Stimulated activated CD8-positive, alpha-beta memory T cell treated with anti-CD3 and anti-CD28 coated beads, Interleukin-7, amount 100 ng/mL, for 1 hour (primary cell): ENCODE data around the gene A3GALT2.

Experiments
- DNase-seq, 2 donors: peaks; one replicate each; pipeline ENCODE4 v3.0.0-alpha.2; 2020; ENCODE audit warnings: low read depth in 2 of 2

A3GALT2 gene

DNA sequence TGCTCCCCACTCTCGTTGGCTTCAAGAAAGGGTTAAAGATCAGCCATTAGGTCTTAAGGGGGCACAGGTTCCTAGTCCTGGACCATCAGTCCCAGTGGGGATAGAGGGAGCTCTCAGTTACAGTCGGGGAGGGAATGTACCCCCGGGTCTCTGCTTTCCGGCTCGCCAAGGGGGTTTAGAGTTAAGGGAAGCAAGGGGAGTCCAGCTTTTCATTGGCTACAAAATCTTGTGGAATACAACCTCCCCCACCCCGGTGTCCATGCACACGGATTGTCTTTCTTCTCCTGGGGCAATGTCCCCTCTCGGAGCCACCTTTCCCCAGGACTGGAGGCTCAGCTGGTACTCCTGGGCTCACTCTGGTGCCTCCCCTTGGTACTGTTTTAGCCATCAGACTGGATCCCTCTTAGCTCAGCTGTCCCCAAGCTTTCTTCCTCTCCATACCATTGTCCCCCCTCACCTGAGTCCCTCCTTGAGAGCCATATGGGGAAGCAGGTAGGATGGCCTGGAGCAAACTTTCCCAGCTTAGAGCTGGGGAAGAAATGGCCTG, at the start of gene A3GALT2:
TSS of gene A3GALT2 (minus strand) at position 480 of the 547 bp plus-strand sequence. CDS start at position 480, 0 bp downstream.
- no peak for DNase-seq

DNA sequence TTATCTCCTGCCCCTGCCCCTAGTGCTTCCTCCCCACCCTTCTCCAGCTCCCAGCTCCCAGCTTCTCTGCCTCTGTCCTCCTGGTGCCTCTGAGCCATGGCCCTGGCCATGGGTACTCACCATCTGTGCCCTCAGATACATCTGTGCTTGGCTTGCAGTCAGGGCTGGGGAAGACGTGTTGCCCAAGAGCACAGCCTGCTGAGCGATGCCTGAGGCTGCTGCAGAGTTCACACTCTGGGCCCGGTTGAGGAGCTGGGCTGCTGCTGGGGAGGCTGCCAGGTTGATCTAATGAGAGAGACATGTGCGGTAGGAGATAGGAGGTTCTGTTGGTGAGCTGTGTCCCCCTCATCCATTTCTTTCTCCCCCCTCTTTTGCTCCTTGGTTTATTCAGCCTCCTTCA, 49.4 kb upstream of the A3GALT2 start:
- DNase-seq, result no peak

- DNase-seq, result no peak
Observed at GRCh38 chr1:33369764-33370163, 48.9 kb upstream of the A3GALT2 start.

DNA sequence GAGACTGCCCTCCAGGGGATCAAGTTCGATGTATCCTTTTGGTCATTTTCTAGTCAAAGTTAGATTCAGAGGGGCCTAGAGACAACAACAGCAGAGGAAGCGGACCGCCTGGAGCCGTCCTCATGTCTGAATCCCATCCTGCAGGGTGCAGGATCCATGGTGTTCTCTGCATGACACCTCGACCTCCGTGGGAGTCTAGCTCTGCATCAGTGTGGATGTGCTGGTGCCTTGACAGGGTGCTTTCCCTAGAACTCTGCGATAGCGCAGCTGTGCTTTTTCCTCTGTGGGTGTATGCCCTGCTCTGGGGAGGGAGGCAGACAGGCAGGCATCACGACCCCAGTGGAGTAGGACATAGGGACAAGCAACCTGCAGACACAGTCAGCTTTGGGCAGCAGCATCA, 48.2 kb upstream of the A3GALT2 start:
- DNase-seq, result no peak

DNA sequence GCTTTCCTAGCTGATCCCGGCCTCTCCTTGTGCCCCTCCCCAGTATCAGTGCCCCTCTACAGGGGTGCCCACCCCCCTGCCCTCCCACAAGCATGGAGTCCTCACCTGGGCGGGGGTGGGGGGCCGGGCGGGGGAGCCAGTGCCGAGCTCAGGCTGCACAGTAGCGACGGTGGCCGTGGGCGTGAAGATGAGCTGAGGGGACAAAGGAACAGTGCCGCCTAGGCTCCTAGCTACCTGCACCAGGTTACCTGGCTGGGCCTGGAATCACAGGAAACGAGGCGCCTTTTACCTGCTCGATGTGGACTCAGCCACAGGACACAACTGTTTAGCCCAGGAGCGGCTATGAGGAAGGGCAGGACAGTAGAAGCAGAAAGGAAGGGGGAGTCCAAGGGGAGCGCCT, 47.5 kb upstream of the A3GALT2 start:
- no peak for DNase-seq

DNA sequence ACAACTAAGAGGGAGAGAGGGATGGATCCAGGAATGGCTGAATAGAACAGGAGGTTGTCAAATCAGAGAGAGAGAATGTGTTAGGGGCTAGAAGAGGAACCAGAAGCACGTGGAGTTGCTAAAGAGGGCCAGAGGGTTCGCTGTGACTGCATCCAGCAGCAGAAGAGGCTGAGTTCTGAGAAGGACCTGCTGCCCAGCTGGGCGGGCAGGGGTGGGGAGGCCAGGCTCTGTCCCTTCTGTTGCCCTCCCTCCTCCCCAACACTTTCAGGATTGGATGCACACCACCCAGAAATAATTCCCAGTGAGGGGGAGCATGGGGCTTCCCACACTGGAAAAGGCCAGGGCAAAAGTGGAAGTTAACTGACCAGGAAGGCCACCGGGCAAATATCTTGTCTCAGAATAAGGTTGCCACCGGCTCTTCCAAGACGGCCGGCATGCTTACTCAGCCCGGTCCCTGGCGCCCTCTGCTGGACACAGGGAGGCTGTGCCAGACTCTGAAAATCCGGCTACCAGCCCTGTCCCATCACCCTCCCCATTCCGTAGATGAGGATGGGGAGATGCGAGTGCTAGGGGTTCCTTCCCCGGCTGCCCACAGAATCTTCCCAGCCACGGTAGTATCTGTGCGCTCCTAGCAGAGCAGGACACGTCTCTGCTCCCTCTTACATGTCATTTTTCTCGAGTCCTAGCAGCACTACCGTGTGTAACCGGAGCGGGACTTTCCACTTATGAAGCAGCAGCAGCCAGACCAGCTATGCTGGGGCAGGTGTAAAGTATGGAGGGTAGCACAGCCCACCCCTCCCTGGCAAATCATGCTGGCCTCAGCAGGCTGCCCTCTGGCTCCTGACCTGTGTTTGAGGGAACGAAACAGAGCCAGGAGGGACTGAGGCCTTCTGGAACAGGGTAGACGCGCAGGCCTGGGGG, 46.8 kb upstream of the A3GALT2 start:
- peak; percentile 72 to 81 for DNase-seq

DNA sequence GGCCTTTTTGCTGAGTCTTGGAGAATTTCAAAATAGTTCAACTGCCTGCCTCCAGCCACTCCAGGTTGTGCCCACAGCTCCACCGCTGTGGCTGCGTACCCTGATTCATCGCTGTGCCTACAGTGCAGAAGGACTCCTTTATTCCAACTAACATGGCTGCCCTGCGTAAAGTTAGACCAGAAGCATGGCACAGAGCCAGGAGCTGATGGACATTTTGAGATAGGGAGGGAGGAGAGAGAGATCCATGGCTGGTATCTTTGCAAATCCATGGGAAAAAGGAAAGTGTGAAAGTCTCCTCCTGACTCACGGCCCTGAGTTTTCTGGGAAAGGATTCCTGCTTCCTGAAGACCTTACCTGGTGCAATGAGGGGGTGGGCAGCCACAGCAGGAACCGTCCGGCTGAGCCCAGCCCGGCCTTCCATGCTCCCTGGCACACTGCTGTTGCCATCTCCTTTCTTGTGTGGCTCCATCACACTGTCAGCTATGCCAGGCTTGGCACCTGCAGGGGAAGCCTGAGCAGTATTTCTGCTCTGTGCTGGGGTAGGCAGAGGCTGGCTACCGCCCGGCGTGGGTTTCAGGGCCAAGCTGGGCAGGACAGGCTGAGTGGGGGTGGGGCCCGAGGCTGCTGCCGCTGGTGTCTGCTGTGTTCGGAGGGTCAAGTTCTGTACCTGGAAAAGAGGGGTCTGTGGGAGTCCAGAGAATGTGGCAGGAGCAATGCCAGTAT, 46.0 kb upstream of the A3GALT2 start:
- no peak for DNase-seq

GRCh38 chr1:33365560-33365997, 44.7 kb upstream of the A3GALT2 start:
- no peak for DNase-seq

GRCh38 chr1:33364565-33364918, 43.6 kb upstream of the A3GALT2 start:
- DNase-seq, result no peak

DNA sequence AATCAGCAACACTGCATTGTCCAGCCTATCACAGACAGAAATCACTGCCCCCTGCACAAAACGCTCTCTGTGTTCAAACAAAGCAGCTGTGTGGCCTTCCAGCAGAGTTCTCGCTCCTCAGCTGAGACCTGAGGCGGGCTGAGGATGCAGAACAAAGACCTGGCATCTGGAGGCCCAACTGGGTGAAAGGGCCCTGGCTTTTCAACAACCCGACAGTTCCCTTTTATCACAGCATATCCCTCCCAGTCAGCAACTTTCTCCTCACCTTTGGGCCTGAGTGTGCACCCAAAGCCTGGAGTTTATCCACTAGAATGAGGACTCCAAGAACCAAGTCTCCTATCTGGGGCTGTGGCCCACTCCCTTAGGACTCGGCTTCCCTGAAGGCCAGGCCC, 42.6 kb upstream of the A3GALT2 start:
- DNase-seq, result no peak

DNA sequence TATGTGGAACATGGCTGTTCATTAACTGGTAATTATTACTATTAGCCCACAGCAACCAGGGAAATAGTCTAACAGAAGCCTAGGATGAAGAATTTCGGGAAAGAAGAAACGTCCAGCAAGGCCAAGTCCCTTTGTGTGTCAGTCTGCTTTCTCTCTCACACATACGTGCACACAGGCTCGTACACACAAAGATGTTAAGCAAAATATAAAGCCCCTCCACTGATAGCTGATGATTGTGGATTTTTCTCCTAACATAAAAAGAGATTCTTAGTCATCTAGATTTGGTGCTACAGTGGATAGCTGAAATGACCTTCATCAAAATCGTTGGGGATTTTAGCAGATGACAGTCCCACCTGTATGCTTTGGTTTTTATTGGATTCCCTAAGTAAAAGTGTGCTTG, 42.1 kb upstream of the A3GALT2 start:
- no peak for DNase-seq

- no peak for DNase-seq
Observed at GRCh38 chr1:33361532-33362235, 40.8 kb upstream of the A3GALT2 start.

DNA sequence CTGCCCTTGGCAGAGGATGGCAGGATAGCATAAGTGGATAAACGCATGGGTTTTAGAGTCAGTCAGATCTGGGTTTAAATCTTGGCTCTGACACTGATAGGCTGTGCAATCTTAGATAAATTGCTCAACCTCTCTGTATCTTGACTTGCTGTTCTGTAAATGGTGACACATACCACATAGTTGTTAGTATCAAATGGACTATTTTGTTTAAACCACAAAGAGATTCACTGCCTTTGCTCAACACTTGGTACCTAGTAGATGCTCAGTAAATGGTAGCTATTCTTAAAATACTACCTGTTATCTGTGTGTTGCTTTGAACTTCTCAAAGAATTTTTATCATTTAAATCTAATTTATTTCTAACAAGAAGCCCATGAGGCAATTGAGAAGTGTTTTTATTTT, 39.5 kb upstream of the A3GALT2 start:
- DNase-seq, result no peak

- no peak for DNase-seq
Observed at GRCh38 chr1:33359931-33360330, 39.0 kb upstream of the A3GALT2 start.

DNA sequence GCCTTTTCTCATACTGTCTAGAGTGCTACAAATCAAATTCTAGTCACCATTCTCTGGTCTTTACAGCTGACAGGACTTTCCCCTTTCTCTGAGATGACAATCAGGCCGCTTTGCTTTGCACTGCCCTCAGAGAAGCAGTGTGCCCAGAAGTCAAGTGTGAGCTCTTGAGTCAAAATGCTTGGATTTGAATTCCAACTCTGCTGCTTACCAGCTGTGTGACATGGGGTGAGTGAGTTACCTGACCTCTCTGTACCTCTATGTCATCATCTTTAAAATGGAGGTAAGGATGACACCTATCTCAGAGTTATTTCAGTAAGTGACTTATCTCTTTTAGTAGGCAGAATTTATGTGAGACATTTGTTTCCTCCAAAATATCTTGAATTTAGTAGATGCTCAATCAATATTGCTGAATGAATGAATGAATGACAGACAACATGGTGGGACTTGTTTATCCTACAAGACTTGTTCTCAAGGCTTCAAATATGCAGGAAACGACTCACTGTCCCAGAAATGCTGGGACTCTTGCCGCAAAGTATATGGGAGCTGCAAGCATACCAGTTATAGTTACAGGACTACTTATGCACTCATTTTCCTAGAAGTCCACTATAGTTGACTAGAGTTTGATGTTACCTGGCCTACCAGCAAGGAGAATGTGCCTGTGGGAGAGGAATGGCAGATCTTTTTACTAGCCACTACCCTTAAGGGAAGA, 38.1 kb upstream of the A3GALT2 start:
- DNase-seq, result no peak

DNA sequence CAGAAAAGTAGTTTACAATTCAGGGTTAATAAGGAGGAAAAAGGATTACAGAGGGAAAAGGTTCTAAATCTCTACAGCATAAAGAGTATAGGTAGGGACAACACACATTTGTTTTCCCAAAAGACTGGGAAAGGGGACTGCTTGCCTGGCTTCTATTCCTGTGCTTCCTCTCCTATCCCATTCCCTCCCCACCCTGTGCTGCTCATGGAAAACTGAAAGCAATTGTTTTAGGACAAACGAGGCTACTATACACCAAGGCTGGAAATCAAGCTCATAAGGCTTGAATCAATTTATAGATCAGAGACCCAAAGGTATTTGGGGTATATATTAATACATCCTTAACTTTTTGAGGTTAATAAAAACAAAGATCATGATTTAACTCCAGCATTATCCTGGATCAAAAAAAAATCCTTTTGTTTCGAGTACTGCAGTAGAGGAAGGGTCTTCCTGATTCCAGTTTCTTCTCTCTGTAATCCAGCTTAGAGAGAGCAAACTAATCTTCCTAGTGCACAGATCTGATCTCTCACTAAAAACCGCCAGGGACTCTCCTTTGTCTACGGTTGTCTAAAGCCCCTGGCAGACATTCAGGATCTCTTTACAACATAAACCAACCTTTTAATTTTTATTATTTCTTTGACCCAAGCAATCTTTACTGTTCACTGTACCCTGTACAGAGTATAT, 37.4 kb upstream of the A3GALT2 start:
- no peak for DNase-seq

DNA sequence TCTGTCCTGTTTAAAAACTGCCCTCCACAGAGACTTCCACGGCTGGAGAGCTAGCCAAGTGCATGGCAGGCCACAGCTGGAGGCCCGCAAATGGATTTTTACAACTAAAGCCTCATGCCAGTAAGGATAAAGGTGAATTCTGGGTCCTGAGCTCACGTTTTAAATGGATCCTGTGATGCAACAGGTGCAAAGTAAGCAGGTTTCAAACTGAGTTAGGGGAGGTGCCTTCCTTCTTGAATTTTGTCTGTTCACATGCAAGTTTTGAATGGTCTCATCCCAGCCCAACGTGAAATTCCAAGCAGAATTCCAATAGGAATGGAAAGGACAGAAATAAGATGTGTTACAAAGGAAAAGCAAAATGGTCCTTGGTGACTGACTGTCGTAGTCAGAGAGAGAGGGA, 36.2 kb upstream of the A3GALT2 start:
- no peak for DNase-seq

DNA sequence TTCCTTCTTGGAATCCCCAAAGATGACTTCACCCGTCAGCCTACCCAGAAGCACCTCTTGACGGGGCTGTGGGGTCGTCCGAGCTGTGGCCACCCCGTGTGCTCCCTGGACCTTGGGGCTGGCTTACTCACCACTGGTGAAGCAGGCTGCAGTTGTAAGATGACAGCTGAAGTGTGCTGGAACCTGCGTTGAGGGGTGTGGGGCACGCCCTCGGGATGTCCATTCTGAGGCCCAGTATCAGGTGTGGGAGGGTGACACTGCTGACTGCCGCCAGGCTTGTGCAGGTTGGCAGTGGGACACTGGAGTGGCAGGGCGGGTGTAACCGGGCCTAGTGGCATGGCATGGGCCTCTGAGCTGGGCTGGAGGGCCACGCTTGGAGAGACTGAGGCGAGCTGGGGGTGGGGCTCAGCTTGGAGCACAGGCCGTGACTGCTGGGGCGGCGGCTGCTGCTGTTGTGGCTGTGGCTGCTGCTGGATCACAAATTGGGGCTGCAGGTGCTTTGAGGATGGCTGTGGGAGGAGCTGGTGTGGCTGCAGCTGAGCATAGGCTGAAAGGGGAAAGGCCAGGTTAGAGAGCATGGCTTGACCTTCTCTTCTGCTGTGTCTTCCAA, 33.9 kb upstream of the A3GALT2 start:
- DNase-seq, result no peak

- no peak for DNase-seq
Observed at GRCh38 chr1:33353531-33353930, 32.6 kb upstream of the A3GALT2 start.

DNA sequence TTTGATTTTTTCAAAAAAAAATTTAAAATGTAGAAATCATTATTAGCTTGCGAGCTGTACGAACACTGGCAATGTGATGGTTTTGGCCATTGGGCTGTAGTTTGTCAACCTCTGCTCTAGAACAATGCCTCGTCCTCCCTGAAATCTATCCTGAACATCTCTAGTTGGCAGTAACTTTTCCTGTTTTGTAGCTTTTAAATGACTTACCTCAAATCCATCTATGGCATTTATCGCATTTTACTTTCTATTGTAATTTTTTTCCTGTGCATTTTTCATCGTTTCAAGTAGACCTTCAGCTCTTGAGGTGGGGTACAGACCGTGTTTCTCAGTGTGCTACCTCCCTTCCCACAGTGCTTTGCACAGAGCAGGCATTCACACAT, 30.4 kb upstream of the A3GALT2 start:
- no peak for DNase-seq
